ENCODE data around the gene APBA2.

Gene APBA2

GRCh38 chr15:28900041-28900891, 14.5 kb downstream of the APBA2 start:
- no peak for TF ChIP-seq CTCF (IDR thresholded peaks at IDR 0.05; ENCODE audit: control extremely low read depth, extremely low read depth, low read depth, missing control alignments)
- ChIA-PET CTCF (no interaction called here), POLR2A (no interaction called here)
- no peak for DNase-seq (ENCODE audit: extremely low spot score)

GRCh38 chr15:28900892-28901586, 15.3 kb downstream of the APBA2 start:
- CTCF ChIA-PET, result no interaction called here
- TF ChIP-seq CTCF (IDR thresholded peaks at IDR 0.05; ENCODE audit: control extremely low read depth, extremely low read depth, low read depth, missing control alignments), result no peak
- no peak for DNase-seq (ENCODE audit: extremely low spot score)
- POLR2A ChIA-PET, result no interaction called here

- no peak for DNase-seq (ENCODE audit: extremely low spot score)
- CTCF ChIA-PET, result no interaction called here
- TF ChIP-seq CTCF (IDR thresholded peaks at IDR 0.05; ENCODE audit: control extremely low read depth, extremely low read depth, low read depth, missing control alignments), result no peak
- POLR2A ChIA-PET, result no interaction called here
These were observed 15.8 kb downstream of the APBA2 start for GRCh38 chr15:28901587-28901980.

GRCh38 chr15:28901987-28902745, 16.4 kb downstream of the APBA2 start:
- no peak for TF ChIP-seq CTCF (IDR thresholded peaks at IDR 0.05; ENCODE audit: control extremely low read depth, extremely low read depth, low read depth, missing control alignments)
- ChIA-PET CTCF (no interaction called here), POLR2A (no interaction called here)
- DNase-seq (ENCODE audit: extremely low spot score), result no peak

- no peak for DNase-seq (ENCODE audit: extremely low spot score)
- ChIA-PET CTCF (interaction anchor here (0.7 kb wide), 1 partner anchor 9 kb away, joined by 3 read pairs; no protein-coding TSS in a partner anchor), POLR2A (no interaction called here)
- TF ChIP-seq CTCF (IDR thresholded peaks at IDR 0.05; ENCODE audit: control extremely low read depth, extremely low read depth, low read depth, missing control alignments), result no peak
These were observed 17.1 kb downstream of the APBA2 start for GRCh38 chr15:28902856-28903255.

GRCh38 chr15:28903555-28903954, 17.8 kb downstream of the APBA2 start:
- ChIA-PET POLR2A (no interaction called here), CTCF (no interaction called here)
- no peak for TF ChIP-seq CTCF (IDR thresholded peaks at IDR 0.05; ENCODE audit: control extremely low read depth, extremely low read depth, low read depth, missing control alignments)
- DNase-seq (ENCODE audit: extremely low spot score), result no peak
